KG1 (cell line): ENCODE measurements around the gene CEP250.
"Not testable (repeated sequence)": the region's sequence is repeated elsewhere in the genome, so short reads cannot be mapped to it uniquely, and the experiment has no call there.

Experiments
- DNase-seq: peaks from one replicate; lab custom pipeline; 2025; lab: John Stamatoyannopoulos, UW

Gene CEP250

DNA sequence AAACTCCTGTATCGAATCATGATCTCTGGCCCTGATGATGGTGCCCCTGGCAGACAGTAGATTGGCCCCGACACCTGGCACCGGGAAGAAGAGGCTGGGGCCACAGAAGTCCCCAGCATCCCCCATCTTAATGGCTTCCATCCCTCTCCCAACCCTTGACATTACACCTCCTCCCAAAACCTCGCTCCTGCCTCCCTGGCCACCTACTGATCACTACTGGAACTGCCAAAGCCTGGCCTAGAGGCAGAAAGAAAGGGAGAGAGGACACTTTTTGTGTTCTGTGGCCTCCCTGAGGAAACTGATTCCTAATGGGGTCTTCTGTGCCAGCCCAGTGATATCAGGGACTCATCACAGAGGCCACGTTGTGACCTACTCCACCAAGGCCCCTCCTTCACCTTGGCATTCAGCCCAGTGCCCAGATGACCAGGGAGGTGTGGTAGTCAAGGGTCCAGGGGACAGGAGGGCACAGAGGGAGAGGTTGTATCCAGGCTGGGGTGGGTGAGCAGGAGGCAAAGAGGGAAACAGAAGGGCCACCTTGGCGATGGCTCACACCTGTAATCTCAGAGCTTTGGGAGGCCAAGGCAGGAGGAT lies 68.0 kb downstream of the CEP250 start:
- no peak for DNase-seq

- DNase-seq = no peak
These were observed 70.2 kb downstream of the CEP250 start for GRCh38 chr20:35525639-35526038.

GRCh38 chr20:35527122-35527769 lies 71.8 kb downstream of the CEP250 start:
- DNase-seq = no peak

DNA sequence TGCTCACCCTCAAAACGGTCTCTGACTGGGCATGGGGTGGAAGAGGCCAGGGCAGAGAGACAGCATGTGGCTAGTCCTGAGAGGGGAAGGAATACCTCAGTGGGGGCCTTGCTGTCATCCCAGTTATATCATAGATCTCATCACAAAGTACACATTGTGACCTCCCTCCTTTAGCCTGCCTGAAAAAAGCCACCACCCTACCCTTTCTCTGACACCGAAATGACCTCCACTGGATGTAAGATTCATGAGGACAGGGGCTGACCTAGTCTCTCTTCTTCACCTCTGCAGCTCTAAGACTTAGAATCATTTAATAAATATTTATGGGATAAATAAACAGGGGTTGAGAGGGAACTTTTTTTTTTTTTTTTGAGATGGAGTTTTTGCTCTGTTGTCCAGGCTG lies 74.2 kb downstream of the CEP250 start, which contains the start of gene C20orf173:
Gene C20orf173 (minus strand): TSS at position 101 of the 400 bp plus-strand sequence. CDS start 279 bp downstream, outside the sequence.
- no peak for DNase-seq

- no peak for DNase-seq
These were observed 84.4 kb downstream of the CEP250 start for GRCh38 chr20:35539756-35540212.

GRCh38 chr20:35541118-35541782 lies 85.9 kb downstream of the CEP250 start:
- no peak for DNase-seq

GRCh38 chr20:35541783-35542662 lies 86.6 kb downstream of the CEP250 start, which contains the start of gene ERGIC3:
Gene ERGIC3, plus strand, starts transcription at chr20:35542078. Its CDS starts 20 bp downstream, at chr20:35542098.
- DNase-seq = peak; percentile 95

DNA sequence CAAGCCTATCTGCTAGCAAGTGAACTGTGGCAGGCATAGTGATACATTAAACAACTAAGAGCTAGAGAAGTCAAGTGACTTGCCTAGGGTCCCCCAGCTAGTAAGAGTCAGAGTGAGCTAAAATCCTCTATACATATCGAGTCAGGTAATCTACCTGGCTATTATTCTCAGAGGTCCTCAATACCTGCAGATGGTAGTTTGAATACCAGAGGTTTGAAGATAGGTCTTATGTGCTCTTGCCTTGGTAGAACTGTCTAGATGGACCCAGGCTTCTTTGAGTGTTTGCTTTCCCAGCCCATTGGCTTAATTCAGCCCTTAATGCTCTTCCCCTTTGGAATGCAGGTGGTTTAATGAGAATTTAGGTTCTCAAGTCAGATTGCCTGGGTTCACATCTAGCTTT lies 87.6 kb downstream of the CEP250 start:
- DNase-seq = no peak

DNA sequence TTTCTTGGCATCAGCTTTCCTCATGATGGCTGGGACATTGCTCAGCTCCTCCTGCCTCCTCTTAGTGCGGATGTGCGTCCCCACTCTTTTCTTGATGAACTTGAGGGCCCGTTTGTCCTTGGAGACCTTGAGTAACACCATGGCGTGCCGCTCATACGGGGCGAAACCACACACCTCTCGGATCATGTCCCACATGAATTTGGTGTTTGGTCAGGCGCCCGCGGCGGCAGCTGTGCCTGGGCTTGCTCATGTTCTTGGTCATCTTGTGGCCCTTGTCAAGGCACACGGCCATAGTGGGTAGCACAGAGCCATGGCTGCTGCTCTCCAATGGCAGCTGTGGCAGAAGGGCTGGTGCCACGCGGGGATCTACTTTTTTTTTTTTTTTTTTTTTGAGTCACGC lies 89.0 kb downstream of the CEP250 start:
- no peak for DNase-seq

GRCh38 chr20:35544941-35545340 lies 89.5 kb downstream of the CEP250 start:
- DNase-seq = not testable (repeated sequence)

DNA sequence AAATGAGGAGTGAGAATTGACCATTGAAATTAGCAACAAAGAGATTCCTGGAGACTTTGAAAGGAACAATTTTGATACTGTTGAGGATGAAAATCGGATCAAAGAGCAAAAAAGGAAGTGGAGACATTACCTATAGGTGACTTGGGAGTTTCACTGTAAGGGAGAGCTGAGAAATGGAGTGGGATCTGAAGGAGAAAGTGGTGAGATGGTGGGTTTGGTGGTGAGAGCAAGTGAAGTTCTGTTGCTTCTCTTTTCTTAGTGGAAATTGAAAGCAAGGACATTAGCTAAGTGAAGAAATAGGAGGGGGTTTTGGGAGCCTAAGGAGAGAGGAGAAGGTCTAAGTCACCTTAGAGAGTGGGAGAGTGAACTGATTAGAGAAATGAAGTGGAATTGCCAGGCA lies 90.7 kb downstream of the CEP250 start:
- DNase-seq = no peak

DNA sequence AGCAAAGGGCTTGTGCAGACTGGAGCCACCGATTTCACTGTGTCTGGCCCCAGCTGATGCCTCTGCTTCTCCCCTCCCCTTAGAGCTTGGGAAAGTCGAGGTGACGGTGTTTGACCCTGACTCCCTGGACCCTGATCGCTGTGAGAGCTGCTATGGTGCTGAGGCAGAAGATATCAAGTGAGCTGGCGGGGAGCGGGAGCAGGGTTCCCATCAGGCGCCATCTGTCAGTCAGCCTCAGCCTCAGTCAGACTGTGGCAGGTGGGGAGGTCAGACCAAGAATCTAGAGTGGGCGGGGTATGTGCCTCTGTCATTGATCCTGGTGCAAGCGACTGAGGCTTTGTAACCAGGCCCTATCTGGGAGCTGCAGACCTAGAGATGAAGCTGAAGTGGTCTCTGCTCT lies 91.9 kb downstream of the CEP250 start:
- DNase-seq = no peak

DNA sequence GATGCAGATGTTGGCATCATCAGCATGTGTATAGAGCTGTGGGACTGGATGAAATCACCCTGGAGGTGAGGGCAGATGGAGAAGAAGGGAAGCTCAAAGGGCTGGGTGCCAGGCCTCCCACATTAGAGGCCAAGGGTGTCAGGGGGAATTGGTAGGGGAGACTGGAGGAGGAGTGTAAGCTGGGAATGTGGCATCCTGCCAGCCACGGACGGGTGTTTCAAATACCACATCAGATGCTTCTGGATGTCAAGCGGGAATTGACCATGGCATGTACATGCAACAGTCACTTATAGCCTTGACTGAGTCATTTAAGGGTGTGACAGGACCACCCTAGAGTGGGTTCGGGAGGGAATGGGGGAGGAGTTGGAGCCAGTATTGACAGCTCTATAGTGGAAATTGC lies 96.1 kb downstream of the CEP250 start:
- no peak for DNase-seq

GRCh38 chr20:35552914-35553313 lies 97.5 kb downstream of the CEP250 start:
- DNase-seq = no peak

GRCh38 chr20:35555461-35555860 lies 100.1 kb downstream of the CEP250 start:
- DNase-seq = not testable (repeated sequence)

- no peak for DNase-seq
These were observed 100.7 kb downstream of the CEP250 start for GRCh38 chr20:35555951-35556645.

- no peak for DNase-seq
These were observed 101.5 kb downstream of the CEP250 start for GRCh38 chr20:35556871-35557270.

DNA sequence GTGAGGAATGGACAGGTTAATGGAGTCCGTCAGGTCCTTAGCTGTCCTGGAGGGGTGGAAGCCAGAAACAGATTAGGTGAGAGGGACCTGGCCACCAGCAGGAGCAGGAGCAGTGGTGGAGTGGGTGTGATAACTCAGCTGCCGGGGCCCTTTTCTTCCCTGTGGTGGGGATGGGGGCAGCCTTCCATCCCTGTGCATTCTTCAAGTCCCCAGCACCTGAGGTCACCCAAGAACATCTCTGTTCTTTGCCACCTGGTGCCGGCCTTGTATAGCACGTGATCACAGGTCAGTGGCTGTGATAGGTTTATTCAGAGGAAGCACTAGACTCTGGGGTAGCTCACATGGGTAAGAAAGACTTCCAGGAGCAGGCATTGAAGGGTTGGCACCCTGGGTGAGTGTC lies 103.1 kb downstream of the CEP250 start:
- DNase-seq = no peak

GRCh38 chr20:35559042-35559693 lies 103.8 kb downstream of the CEP250 start:
- no peak for DNase-seq

DNA sequence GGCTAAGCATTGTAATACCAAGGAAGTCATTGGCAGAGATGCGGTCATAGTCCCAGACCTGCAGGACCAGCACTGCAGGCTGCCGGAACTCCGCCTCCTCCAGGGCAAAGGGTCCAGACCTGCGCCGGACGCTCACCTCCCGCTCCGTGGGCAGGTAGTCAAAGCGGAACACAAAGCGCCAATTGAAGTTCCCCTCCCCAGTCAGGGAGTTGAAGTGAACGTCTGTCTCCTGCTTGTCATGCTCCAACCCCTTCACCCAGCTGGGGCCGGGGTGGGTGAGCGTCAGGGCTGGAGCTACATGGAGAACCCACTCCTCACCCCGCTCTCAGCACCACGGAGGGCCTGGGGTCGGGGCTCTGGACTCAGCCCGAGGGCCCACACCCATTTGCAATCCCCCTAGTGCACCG lies 104.7 kb downstream of the CEP250 start:
- no peak for DNase-seq

GRCh38 chr20:35560541-35560940 lies 105.1 kb downstream of the CEP250 start:
- no peak for DNase-seq
